PC-3 (cell line): ENCODE measurements around the gene ANO7.

Experiments
- EZH2 ChIP-seq: fragments of 300-600 bp; sonication (generic); IDR thresholded peaks from one replicate; pipeline ENCODE4 v1.6.1; 2017; ENCODE audit warnings: antibody characterized with exemption, mild to moderate bottlenecking, low read length; ENCODE audit not compliant: unreplicated experiment
- EZH2phosphoT487 ChIP-seq: fragments of 300-600 bp; sonication (generic); IDR thresholded peaks from 2 replicates; pipeline ENCODE4 v1.6.1; 2018; ENCODE audit warnings: mild to moderate bottlenecking, antibody characterized with exemption, low read length, borderline replicate concordance
- TF ChIP-seq, protein P1 (sequence below): fragments of 300-600 bp; sonication (generic); conservative IDR thresholded peaks from 2 replicates; pipeline ENCODE4 v1.5.1; 2017; ENCODE audit warnings: antibody characterized with exemption, low read depth, mild to moderate bottlenecking, low read length

DNA sequence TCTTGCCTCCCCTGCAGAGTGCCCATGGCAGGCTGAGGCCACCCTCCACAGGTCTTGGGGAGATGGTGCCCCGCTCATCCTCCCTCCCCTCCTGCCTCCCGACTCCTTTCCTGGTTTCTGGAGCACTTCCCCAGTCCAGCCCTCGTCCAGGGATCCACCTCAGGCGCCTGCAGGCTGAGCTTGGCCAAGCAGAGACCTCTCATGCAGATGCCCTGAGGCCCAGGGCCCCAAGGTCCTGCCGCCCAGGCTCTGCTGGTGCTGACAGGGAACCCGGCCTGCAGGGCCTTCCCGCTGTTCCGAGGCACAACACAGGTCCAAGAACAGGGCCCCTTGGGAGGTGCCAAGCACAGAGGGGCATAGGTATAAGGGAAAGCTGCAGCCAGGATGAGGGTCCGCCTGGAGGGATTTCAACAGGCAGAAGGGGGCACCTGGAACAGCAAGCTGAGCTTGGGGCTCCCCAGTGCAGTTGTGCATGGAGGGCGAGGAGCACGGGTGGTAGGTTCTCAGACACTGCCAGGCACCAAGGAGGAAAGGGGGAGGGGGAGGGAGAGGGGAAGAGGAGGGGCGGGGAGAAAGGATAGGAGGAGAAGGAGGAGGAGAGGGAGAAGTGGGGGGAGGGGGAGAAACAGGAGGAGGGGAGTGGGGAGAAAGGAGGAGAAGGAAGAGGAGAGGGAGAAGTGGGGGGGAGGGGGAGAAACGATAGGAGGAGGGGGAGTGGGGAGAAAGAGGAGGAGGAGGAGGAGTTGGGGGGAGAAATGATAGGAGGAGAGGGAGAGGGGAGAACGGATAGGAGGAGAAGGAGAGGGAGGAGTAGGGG, 1.2 kb upstream of the ANO7 start:
- TF ChIP-seq, protein P1, sequence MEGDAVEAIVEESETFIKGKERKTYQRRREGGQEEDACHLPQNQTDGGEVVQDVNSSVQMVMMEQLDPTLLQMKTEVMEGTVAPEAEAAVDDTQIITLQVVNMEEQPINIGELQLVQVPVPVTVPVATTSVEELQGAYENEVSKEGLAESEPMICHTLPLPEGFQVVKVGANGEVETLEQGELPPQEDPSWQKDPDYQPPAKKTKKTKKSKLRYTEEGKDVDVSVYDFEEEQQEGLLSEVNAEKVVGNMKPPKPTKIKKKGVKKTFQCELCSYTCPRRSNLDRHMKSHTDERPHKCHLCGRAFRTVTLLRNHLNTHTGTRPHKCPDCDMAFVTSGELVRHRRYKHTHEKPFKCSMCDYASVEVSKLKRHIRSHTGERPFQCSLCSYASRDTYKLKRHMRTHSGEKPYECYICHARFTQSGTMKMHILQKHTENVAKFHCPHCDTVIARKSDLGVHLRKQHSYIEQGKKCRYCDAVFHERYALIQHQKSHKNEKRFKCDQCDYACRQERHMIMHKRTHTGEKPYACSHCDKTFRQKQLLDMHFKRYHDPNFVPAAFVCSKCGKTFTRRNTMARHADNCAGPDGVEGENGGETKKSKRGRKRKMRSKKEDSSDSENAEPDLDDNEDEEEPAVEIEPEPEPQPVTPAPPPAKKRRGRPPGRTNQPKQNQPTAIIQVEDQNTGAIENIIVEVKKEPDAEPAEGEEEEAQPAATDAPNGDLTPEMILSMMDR, result no peak
- TF ChIP-seq EZH2phosphoT487 (no peak), EZH2 (no peak)
